GM23248 (cell line): ENCODE measurements around the gene SETD2. TPM values are rescaled to one million over a fixed set of nuclear protein-coding genes. Genes with fewer than 3 reads are reported as not detected.

ENCODE experiments used
- DNase-seq: peaks from one replicate; pipeline ENCODE4 v3.0.0-alpha.2; 2015
- H2AFZ ChIP-seq: fragments of 200-600 bp; sonication (generic); 2 replicates; pipeline ENCODE4 v1.6.1; 2016; ENCODE audit warnings: antibody characterized with exemption
- H3F3A ChIP-seq: fragments of 200-600 bp; sonication (generic); 2 replicates; pipeline ENCODE4 v1.6.1; 2016; ENCODE audit warnings: mild to moderate bottlenecking, antibody characterized with exemption, mixed run types; ENCODE audit not compliant: insufficient read depth
- H3K27ac ChIP-seq: fragments of 200-600 bp; sonication (generic); 2 replicates; pipeline ENCODE4 v1.5.1; 2016; ENCODE audit warnings: mild to moderate bottlenecking
- H3K27me3 ChIP-seq: fragments of 200-600 bp; sonication (generic); replicated peaks from 2 replicates; pipeline ENCODE4 v1.6.1; 2016; ENCODE audit warnings: mild to moderate bottlenecking; ENCODE audit not compliant: insufficient read depth
- H3K36me3 ChIP-seq: fragments of 200-600 bp; sonication (generic); 2 replicates; pipeline ENCODE4 v1.6.1; 2016; ENCODE audit warnings: low read depth, mild to moderate bottlenecking
- H3K4me1 ChIP-seq: fragments of 200-600 bp; sonication (generic); 2 replicates; pipeline ENCODE4 v1.6.1; 2016; ENCODE audit warnings: mild to moderate bottlenecking; ENCODE audit not compliant: insufficient read depth
- H3K4me2 ChIP-seq: fragments of 200-600 bp; sonication (generic); one replicate; pipeline ENCODE4 v1.6.1; 2016; ENCODE audit warnings: mild to moderate bottlenecking; ENCODE audit not compliant: unreplicated experiment
- H3K4me3 ChIP-seq: fragments of 200-600 bp; sonication (generic); 2 replicates; pipeline ENCODE4 v1.5.1; 2016; ENCODE audit warnings: mild to moderate bottlenecking
- H3K79me2 ChIP-seq: fragments of 200-600 bp; sonication (generic); 2 replicates; pipeline ENCODE4 v1.6.1; 2016; ENCODE audit warnings: mild to moderate bottlenecking; ENCODE audit not compliant: insufficient read depth
- H3K9ac ChIP-seq: fragments of 200-600 bp; sonication (generic); 2 replicates; pipeline ENCODE4 v1.6.1; 2016; ENCODE audit warnings: mild to moderate bottlenecking
- H3K9me2 ChIP-seq: fragments of 200-600 bp; sonication (generic); 2 replicates; pipeline ENCODE4 v1.6.1; 2016; ENCODE audit warnings: mixed run types, mild to moderate bottlenecking, moderate library complexity; ENCODE audit not compliant: insufficient read depth
- H3K9me3 ChIP-seq: fragments of 200-600 bp; sonication (generic); one replicate; pipeline ENCODE4 v1.6.1; 2017; ENCODE audit warnings: low read depth
- H4K20me1 ChIP-seq: fragments of 200-600 bp; sonication (generic); 2 replicates; pipeline ENCODE4 v1.6.0; 2016; ENCODE audit not compliant: insufficient read depth
- EZH2 ChIP-seq: fragments of 200-600 bp; sonication (generic); IDR thresholded peaks from 2 replicates; pipeline ENCODE4 v1.6.1; 2018; ENCODE audit warnings: antibody characterized with exemption, mild to moderate bottlenecking; ENCODE audit not compliant: insufficient read depth, poor library complexity, severe bottlenecking
- EZH2phosphoT487 ChIP-seq: fragments of 200-600 bp; sonication (generic); IDR thresholded peaks from 2 replicates; pipeline ENCODE4 v1.6.1; 2018; ENCODE audit warnings: antibody characterized with exemption, moderate library complexity, mild to moderate bottlenecking, low read depth; ENCODE audit not compliant: insufficient read depth
- WGBS, 2 experiments: methylation state at CpG; one replicate each; pipeline ENCODE4 v1.1.6; 2015 to 2017; ENCODE audit warnings: low lambda C conversion rate in 2 of 2, low coverage in 1 of 2; ENCODE audit errors: missing lambda C conversion rate in 2 of 2; 5-methylcytosine and 5-hydroxymethylcytosine counted together
- in situ Hi-C: fragments of 300-500 bp; cut with MboI; formaldehyde crosslinking; loops from 2 replicates; pipeline ENCODE4 v1.15.0; 2020
- polyA plus RNA-seq: library from polyadenylated mRNA; unstranded; fragments of >200 nt; fragmentation: Nextera tagmentation; extraction: Ambion mirVana; gene quantifications from 2 replicates; pipeline ENCODE4 v1.2.1, GENCODE V29; 2016
- total RNA-seq: library from RNA; depleted of rRNA; stranded (reverse); fragments of >200 nt; shearing (Covaris generic); gene quantifications from 2 replicates; pipeline ENCODE4 v1.2.3, GENCODE V29; 2014

SETD2 gene
- total and polyA plus RNA-seq, 2 experiments from 2014 or later = 16.2 to 24.0 TPM

- Histone ChIP-seq H4K20me1 (no peaks in the 10 kb centered on the region), H3K9me3 (no peaks in the 10 kb centered on the region), H3K4me1 (peaks cover 49% of the 10 kb centered on the region), H3K36me3 (peaks cover 25% of the 10 kb centered on the region; the same call in 1 of the 2 replicates), H3K79me2 (peaks cover 77% of the 10 kb centered on the region), H3F3A (peaks cover 47% of the 10 kb centered on the region), H2AFZ (no peak overlapping the region), H3K4me2 (peak overlapping the region; percentile 71), H3K27me3 (no peaks in the 10 kb centered on the region), H3K9ac (peak overlapping the region; percentile 33), H3K27ac (peak overlapping the region; percentile 77), H3K9me2 (no peaks in the 10 kb centered on the region), H3K4me3 (peak overlapping the region; percentile 36)
- no peak for TF ChIP-seq EZH2phosphoT487
- no peak for TF ChIP-seq EZH2
- DNase-seq = peak; percentile 92
- in situ Hi-C loops = no loop called here
- WGBS, 2 experiments = 59 to 63% methylated on average over 5 of the region's 5 CpGs
Measured at GRCh38 chr3:47113669-47114365, 50.1 kb downstream of the SETD2 start.

GRCh38 chr3:47112997-47113396 lies 50.9 kb downstream of the SETD2 start:
- H4K20me1 ChIP-seq = no peaks in the 10 kb centered on the region
- no peaks in the 10 kb centered on the region for H3K9me3 ChIP-seq
- no peak overlapping the region for H3K4me2 ChIP-seq
- H3K9me2 ChIP-seq = no peaks in the 10 kb centered on the region
- no peak for DNase-seq
- peaks cover 25% of the 10 kb centered on the region; the same call in 1 of the 2 replicates for H3K36me3 ChIP-seq
- peaks cover 57% of the 10 kb centered on the region for H3K4me1 ChIP-seq
- 98 to 100% methylated on average over 2 of the region's 2 CpGs for whole genome bisulfite sequencing, 2 experiments
- H3K9ac ChIP-seq = no peak overlapping the region
- H3K27ac ChIP-seq = peak overlapping the region; percentile 77
- no peak overlapping the region for H2AFZ ChIP-seq
- peaks cover 77% of the 10 kb centered on the region for H3K79me2 ChIP-seq
- H3F3A ChIP-seq = peaks cover 51% of the 10 kb centered on the region
- TF ChIP-seq EZH2 (no peak), EZH2phosphoT487 (no peak)
- in situ Hi-C loops = no loop called here
- no peak overlapping the region for H3K4me3 ChIP-seq
- no peaks in the 10 kb centered on the region for H3K27me3 ChIP-seq

- no peak for DNase-seq
- Histone ChIP-seq H3K4me3 (no peak overlapping the region), H3K4me2 (no peak overlapping the region), H3K27ac (no peak overlapping the region), H3K9ac (no peak overlapping the region), H3K27me3 (no peaks in the 10 kb centered on the region), H4K20me1 (no peaks in the 10 kb centered on the region), H3K4me1 (peaks cover 25% of the 10 kb centered on the region), H3K36me3 (peaks cover 28% of the 10 kb centered on the region), H3K79me2 (peaks cover 86% of the 10 kb centered on the region), H2AFZ (no peak overlapping the region), H3F3A (peaks cover 22% of the 10 kb centered on the region), H3K9me3 (no peaks in the 10 kb centered on the region), H3K9me2 (no peaks in the 10 kb centered on the region)
- 96% methylated on average over 9 of the region's 9 CpGs for WGBS, 2 experiments
- TF ChIP-seq EZH2 (no peak), EZH2phosphoT487 (no peak)
- in situ Hi-C loops = no loop called here
Measured at GRCh38 chr3:47109393-47109792, 54.5 kb downstream of the SETD2 start.

GRCh38 chr3:47108546-47108945 lies 55.4 kb downstream of the SETD2 start:
- DNase-seq = peak; percentile 26
- 89 to 93% methylated on average over 1 of the region's 1 CpG for WGBS, 2 experiments
- Histone ChIP-seq H3K4me3 (no peak overlapping the region), H4K20me1 (no peaks in the 10 kb centered on the region), H2AFZ (no peak overlapping the region), H3K9me2 (no peaks in the 10 kb centered on the region), H3K27ac (0 out of 2 replicates have a peak overlapping the region, but pooled peaks have one; percentile 2), H3K4me1 (peaks cover 17% of the 10 kb centered on the region), H3K9me3 (no peaks in the 10 kb centered on the region), H3K27me3 (no peaks in the 10 kb centered on the region), H3K4me2 (peak overlapping the region; percentile 49), H3F3A (peaks cover 13% of the 10 kb centered on the region), H3K36me3 (peaks cover 31% of the 10 kb centered on the region), H3K9ac (no peak overlapping the region), H3K79me2 (peaks cover 89% of the 10 kb centered on the region)
- TF ChIP-seq EZH2phosphoT487 (no peak), EZH2 (no peak)
- in situ Hi-C loops = no loop called here
